HepG2 (cell line): ENCODE results near the gene PRKN.

Experiments
- BCL3 ChIP-seq: sonication (generic); formaldehyde crosslinking; IDR thresholded peaks from 2 replicates; pipeline ENCODE4 v1.5.1; 2020; ENCODE audit warnings: mild to moderate bottlenecking, missing genetic modification reagents, moderate library complexity
- BCLAF1 ChIP-seq: fragments of 450-650 bp; IDR thresholded peaks from 2 replicates; pipeline ENCODE4 v1.6.1; 2017; ENCODE audit warnings: mild to moderate bottlenecking
- CBX2 ChIP-seq, 2 experiments: fragments of 200-600 bp in 1 of 2; sonication (generic); formaldehyde crosslinking in 1 of 2; IDR thresholded peaks; 2 replicates each; pipeline versions ENCODE4 v1.7.0 to v1.8.1; 2018 to 2022; ENCODE audit warnings: low read depth in 2 of 2, low read length in 1 of 2, mild to moderate bottlenecking in 1 of 2, missing genetic modification reagents in 1 of 2
- CTCF ChIP-seq: sonication (generic); formaldehyde crosslinking; IDR thresholded peaks from 2 replicates; pipeline ENCODE4 v1.5.0; 2020; ENCODE audit warnings: mild to moderate bottlenecking, missing genetic modification reagents, moderate library complexity
- HOMEZ ChIP-seq: IDR thresholded peaks from 2 replicates; pipeline ENCODE4 v1.6.1; 2016; ENCODE audit warnings: low read depth
- NFATC3 ChIP-seq: sonication (generic); formaldehyde crosslinking; IDR thresholded peaks from 2 replicates; pipeline ENCODE4 v1.5.1; 2020; ENCODE audit warnings: mild to moderate bottlenecking, missing genetic modification reagents
- REST ChIP-seq, 2 experiments: IDR thresholded peaks; 2 replicates each; pipeline ENCODE4 v1.6.1; 2011 to 2012; ENCODE audit warnings: low read length in 2 of 2, borderline replicate concordance in 1 of 2, low read depth in 1 of 2, mild to moderate bottlenecking in 1 of 2, moderate library complexity in 1 of 2
- SP1 ChIP-seq, 2 experiments: fragments of 450-650 bp in 1 of 2; sonication (generic) in 1 of 2; formaldehyde crosslinking in 1 of 2; IDR thresholded peaks; 2 replicates each; pipeline versions ENCODE4 v1.4.0 to v1.6.1; 2016 to 2020; ENCODE audit warnings: missing genetic modification reagents in 1 of 2
- TBP ChIP-seq: sonication (generic); formaldehyde crosslinking; IDR thresholded peaks from 2 replicates; pipeline ENCODE4 v1.5.0; 2020; ENCODE audit warnings: missing genetic modification reagents
- ZNF224 ChIP-seq: sonication (generic); formaldehyde crosslinking; IDR thresholded peaks from 2 replicates; pipeline ENCODE4 v1.5.0; 2020; ENCODE audit warnings: mild to moderate bottlenecking, missing genetic modification reagents
- ZNF513 ChIP-seq: sonication (generic); formaldehyde crosslinking; conservative IDR thresholded peaks from 2 replicates; pipeline ENCODE4 v1.5.0; 2020; ENCODE audit warnings: missing genetic modification reagents

GRCh38 chr6:161903584-161904212 lies 823.9 kb downstream of the PRKN start:
- TF ChIP-seq SP1 (IDR thresholded peaks at IDR 0.05): no peak
- no peak for TF ChIP-seq SP1 (CRISPR knock-in tag; IDR thresholded peaks at IDR 0.05)
- no peak for TF ChIP-seq TBP (CRISPR knock-in tag)
- no peak for TF ChIP-seq NFATC3 (CRISPR knock-in tag)
- no peak for TF ChIP-seq BCL3
- no peak for TF ChIP-seq REST (IDR thresholded peaks at IDR 0.05; ENCODE audit: borderline replicate concordance in 1 of 2, low read depth in 1 of 2, low read length in 2 of 2)
- no peak for TF ChIP-seq ZNF224 (CRISPR knock-in tag)
- no peak for TF ChIP-seq HOMEZ
- TF ChIP-seq ZNF513 (CRISPR knock-in tag): no peak
- TF ChIP-seq BCLAF1: no peak
- TF ChIP-seq CBX2 (IDR thresholded peaks at IDR 0.05; ENCODE audit: low read depth, low read length): no peak
- TF ChIP-seq CBX2 (CRISPR knock-in tag; IDR thresholded peaks at IDR 0.05; ENCODE audit: low read depth): no peak
- no peak for TF ChIP-seq CTCF (CRISPR knock-in tag)
